K562 (cell line): ENCODE results near the gene KCNH2. TPM values are rescaled to one million over a fixed set of nuclear protein-coding genes. Genes with fewer than 3 reads are reported as not detected.
A peak's percentile ranks its signal among the peaks of the same experiment; 100 is the strongest.

Source experiments
- ATF3 ChIP-seq, 2 experiments: fragments of 450-650 bp in 1 of 2; sonication (generic) in 1 of 2; formaldehyde crosslinking in 1 of 2; IDR thresholded peaks in 1 of 2; conservative IDR thresholded peaks in 1 of 2; 2 replicates each; pipeline versions ENCODE4 v1.6.1 to v1.8.1; 2016 to 2023; ENCODE audit warnings: mild to moderate bottlenecking in 2 of 2, moderate library complexity in 2 of 2, inconsistent platforms in 1 of 2, missing genetic modification reagents in 1 of 2
- BRF1 ChIP-seq: IDR thresholded peaks from 3 replicates; pipeline ENCODE4 v1.6.1; 2011; ENCODE audit warnings: borderline replicate concordance, mild to moderate bottlenecking; ENCODE audit not compliant: insufficient read length; ENCODE audit errors: extremely low read depth
- CBX3 ChIP-seq, 2 experiments: IDR thresholded peaks; 1 replicate in 1 of 2; 2 replicates in 1 of 2; pipeline ENCODE4 v1.6.1; 2012; ENCODE audit warnings: inconsistent platforms in 2 of 2, low read length in 2 of 2, borderline replicate concordance in 1 of 2, control low read depth in 1 of 2
- KDM4B ChIP-seq, 2 experiments: fragments of 450-650 bp in 1 of 2; sonication (generic) in 1 of 2; IDR thresholded peaks; 2 replicates each; pipeline ENCODE4 v1.6.1; 2016 to 2017; ENCODE audit warnings: borderline replicate concordance in 2 of 2, antibody characterized with exemption in 1 of 2, low read depth in 1 of 2, mild to moderate bottlenecking in 1 of 2
- KLF6 ChIP-seq: fragments of 250-450 bp; sonication (Bioruptor Pico); IDR thresholded peaks from 2 replicates; pipeline ENCODE4 v1.4.0; 2020; ENCODE audit warnings: mild to moderate bottlenecking, moderate library complexity, borderline replicate concordance
- MCM2 ChIP-seq: fragments of 450-650 bp; IDR thresholded peaks from 2 replicates; pipeline ENCODE4 v1.6.1; 2017; ENCODE audit warnings: low read depth, mild to moderate bottlenecking
- MEIS2 ChIP-seq: fragments of 450-650 bp; IDR thresholded peaks from 2 replicates; pipeline ENCODE4 v1.6.1; 2014; ENCODE audit warnings: mild to moderate bottlenecking; ENCODE audit not compliant: partially characterized antibody
- NKRF ChIP-seq: fragments of 450-650 bp; IDR thresholded peaks from 2 replicates; pipeline ENCODE4 v1.6.1; 2016; ENCODE audit warnings: borderline replicate concordance
- PTRF ChIP-seq: fragments of 450-650 bp; IDR thresholded peaks from 2 replicates; pipeline ENCODE4 v1.6.1; 2016; ENCODE audit warnings: mild to moderate bottlenecking, missing genetic modification characterization, missing compliant biosample characterization
- RFX5 ChIP-seq: IDR thresholded peaks from 2 replicates; pipeline ENCODE4 v1.6.1; 2011; ENCODE audit warnings: low read depth, mild to moderate bottlenecking, improper control_type of control experiment, low read length
- SAP30 ChIP-seq: fragments of 200-600 bp; sonication (generic); IDR thresholded peaks from 2 replicates; pipeline ENCODE4 v1.6.1; 2012; ENCODE audit warnings: borderline replicate concordance, low read depth, mild to moderate bottlenecking, moderate library complexity, low read length, control low read depth, inconsistent platforms; ENCODE audit not compliant: insufficient read depth, poor library complexity, severe bottlenecking
- SNIP1 ChIP-seq: fragments of 450-650 bp; IDR thresholded peaks from 2 replicates; pipeline ENCODE4 v1.7.1; 2017; ENCODE audit warnings: low read depth, mild to moderate bottlenecking
- ZBED1 ChIP-seq: IDR thresholded peaks from 2 replicates; pipeline ENCODE4 v1.6.1; 2014
- ZC3H4 ChIP-seq: sonication (generic); formaldehyde crosslinking; IDR thresholded peaks from 2 replicates; pipeline ENCODE4 v1.9.0; 2021; ENCODE audit warnings: missing genetic modification reagents, borderline replicate concordance
- ZKSCAN8 ChIP-seq: fragments of 200-800 bp; sonication (Bioruptor generic); IDR thresholded peaks from 2 replicates; pipeline ENCODE4 v1.6.1; 2016; ENCODE audit warnings: missing genetic modification characterization, missing compliant biosample characterization
- ZNF184 ChIP-seq: sonication (generic); formaldehyde crosslinking; IDR thresholded peaks from 2 replicates; pipeline ENCODE4 v1.5.0; 2020; ENCODE audit warnings: missing genetic modification reagents
- ZNF212 ChIP-seq: fragments of 450-650 bp; formaldehyde crosslinking; IDR thresholded peaks from 2 replicates; pipeline ENCODE4 v1.4.0; 2020; ENCODE audit warnings: mild to moderate bottlenecking
- ZNF239 ChIP-seq: fragments of 250-450 bp; sonication (Bioruptor Pico); IDR thresholded peaks from 2 replicates; pipeline ENCODE4 v1.4.0; 2020; ENCODE audit warnings: mild to moderate bottlenecking
- ZNF274 ChIP-seq: IDR thresholded peaks from 2 replicates; pipeline ENCODE4 v1.6.1; 2011; ENCODE audit warnings: low read depth, mild to moderate bottlenecking, low read length, moderate library complexity, borderline replicate concordance
- ZNF3 ChIP-seq: fragments of 250-450 bp; sonication (Bioruptor Pico); IDR thresholded peaks from 2 replicates; pipeline ENCODE4 v1.5.0; 2021; ENCODE audit warnings: mild to moderate bottlenecking, moderate library complexity
- ZNF398 ChIP-seq: fragments of 250-450 bp; sonication (Bioruptor Pico); IDR thresholded peaks from 2 replicates; pipeline ENCODE4 v1.8.0; 2021; ENCODE audit warnings: moderate library complexity, mild to moderate bottlenecking, inconsistent platforms
- ZNF740 ChIP-seq, 3 experiments: fragments of 200-800 bp in 1 of 3; sonication (Bioruptor generic) in 1 of 3; sonication (generic) in 1 of 3; formaldehyde crosslinking in 1 of 3; IDR thresholded peaks; 2 replicates each; pipeline versions ENCODE4 v1.6.1 to v1.8.0; 2016 to 2022; ENCODE audit warnings: mild to moderate bottlenecking in 2 of 3, missing compliant biosample characterization in 2 of 3, missing genetic modification characterization in 2 of 3, missing genetic modification reagents in 1 of 3
- ZZZ3 ChIP-seq: fragments of 450-650 bp; IDR thresholded peaks from 2 replicates; pipeline ENCODE4 v1.6.1; 2016; ENCODE audit warnings: antibody characterized with exemption, mild to moderate bottlenecking, moderate library complexity
- polyA plus RNA-seq, 8 experiments: library from polyadenylated mRNA; depleted of rRNA in 4 of 8; stranded (reverse) in 5 of 8; unstranded in 3 of 8; fragments of >200 nt; fragmentation: Nextera tagmentation in 2 of 8; fragmentation: Illumina TruSeq in 1 of 8; extraction: Ambion mirVana in 2 of 8; extraction: Trizol in 1 of 8; gene quantifications; 2 replicates each; pipeline versions ENCODE4 v1.2.1 to v1.2.3, GENCODE V29; 2011 to 2014; ENCODE audit warnings: inconsistent platforms in 1 of 8, missing spikeins in 1 of 8
- total RNA-seq, 7 experiments: library from RNA; depleted of rRNA in 6 of 7; stranded (reverse); fragments of >200 nt in 6 of 7; fragmentation: Illumina TruSeq in 2 of 7; extraction: Trizol in 2 of 7; gene quantifications; 2 replicates each; pipeline versions ENCODE4 v1.2.1 to v1.2.3, GENCODE V29; 2011 to 2021; ENCODE audit warnings: low replicate concordance in 1 of 7

Gene KCNH2
- total and polyA plus RNA-seq, 9 of the 15 experiments (the other 6 are each of a cell fraction or from before 2014, with no cell fraction given): 18.1 to 368 (median 218) TPM

DNA sequence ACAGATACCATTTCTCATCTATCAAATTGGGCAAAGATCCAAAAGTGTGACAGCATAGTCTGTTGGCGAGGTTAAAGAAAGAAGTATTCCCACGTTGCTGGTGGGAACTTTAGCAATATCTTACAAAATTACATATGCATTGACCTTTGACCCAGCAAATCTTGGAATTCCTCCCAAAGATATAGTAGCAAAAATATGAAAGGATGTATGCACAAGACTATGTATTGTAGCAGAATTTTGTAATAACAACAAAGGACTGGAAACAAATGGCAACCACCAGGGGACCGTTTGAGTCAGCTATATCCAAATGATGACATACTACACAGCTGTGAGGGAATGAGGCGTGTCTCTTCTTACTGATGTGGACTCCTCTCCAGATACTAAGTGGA lies 50.2 kb downstream of the KCNH2 start (continued):
- TF ChIP-seq SAP30 (no peak), ZNF740 (CRISPR knock-in tag; IDR thresholded peaks at IDR 0.05) (no peak), ZNF740 (tag; IDR thresholded peaks at IDR 0.05) (no peak), KDM4B (IDR thresholded peaks at IDR 0.05; ENCODE audit: borderline replicate concordance in 2 of 2, low read depth in 1 of 2) (no peak), MCM2 (no peak), SNIP1 (no peak), PTRF (no peak), NKRF (no peak), ZBED1 (no peak), ATF3 (IDR thresholded peaks at IDR 0.05) (peak; percentile 95), ATF3 (CRISPR knock-in tag; conservative IDR thresholded peaks at IDR 0.05) (peak; percentile 83), BRF1 (no peak), ZNF3 (CRISPR knock-in tag) (no peak), ZNF274 (no peak), ZC3H4 (CRISPR knock-in tag) (no peak), ZKSCAN8 (no peak), CBX3 (IDR thresholded peaks at IDR 0.05; ENCODE audit: borderline replicate concordance in 1 of 2, low read length in 2 of 2) (0 out of 3 replicates have a peak, but pooled peaks of 1 of the 2 experiments have one; percentile 22), ZZZ3 (no peak), ZNF184 (CRISPR knock-in tag) (no peak), ZNF398 (CRISPR knock-in tag) (no peak), ZNF212 (CRISPR knock-in tag) (no peak), MEIS2 (peak; percentile 16), ZNF239 (CRISPR knock-in tag) (no peak), KLF6 (CRISPR knock-in tag) (no peak), RFX5 (no peak)
